HG02642 (cell line): Measurements from ENCODE around the gene FCGBP.
"Not testable (repeated sequence)": the region's sequence is repeated elsewhere in the genome, so short reads cannot be mapped to it uniquely, and the experiment has no call there.

Experiments
- ATAC-seq: cut with Tn5 transposase; IDR thresholded peaks from one replicate; pipeline ENCODE4 v1.9.1; 2021; ENCODE audit warnings: mild to moderate bottlenecking; ENCODE audit not compliant: unreplicated experiment, poor library complexity

Gene FCGBP

DNA sequence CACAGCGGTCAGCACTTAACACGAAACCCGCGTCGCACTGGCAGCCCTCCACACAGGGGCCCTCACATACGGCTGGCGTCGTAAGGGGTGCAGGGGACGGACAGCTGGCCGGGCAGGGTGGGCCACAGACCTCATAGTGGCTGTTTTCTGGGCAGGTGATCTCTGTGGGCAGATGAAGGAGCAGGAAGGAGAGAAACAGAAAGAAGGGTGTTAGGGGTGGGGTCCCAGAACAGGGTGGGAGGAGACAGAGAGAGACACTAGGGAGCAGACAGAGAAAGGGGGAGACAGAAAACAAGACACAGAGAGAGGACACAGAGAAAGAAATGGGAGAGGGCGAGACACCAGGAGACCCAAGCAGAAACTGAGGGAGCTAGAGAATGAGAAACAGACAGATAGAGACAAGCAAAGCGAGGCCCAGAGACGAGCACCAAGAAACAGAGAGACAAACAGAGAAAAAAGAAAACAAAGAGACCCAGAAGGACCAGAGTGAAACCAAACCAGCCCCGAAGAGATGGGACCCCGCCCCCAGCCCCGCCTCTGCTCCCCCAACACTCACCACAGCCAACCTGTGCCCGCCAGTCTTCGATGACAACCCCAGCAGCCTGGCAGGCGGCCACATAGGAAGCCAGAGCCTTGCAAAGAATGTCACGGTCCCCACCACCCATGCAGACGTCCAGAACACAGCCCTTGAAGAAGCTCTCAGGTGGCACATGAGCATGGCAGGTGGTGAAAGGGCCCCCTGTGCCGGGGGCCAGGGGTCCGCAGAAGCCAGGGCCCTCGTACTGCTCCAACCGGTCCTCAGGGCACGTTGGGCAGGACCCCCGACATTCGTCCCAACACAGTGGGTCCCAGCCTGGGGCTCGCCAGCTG lies 40.8 kb downstream of the FCGBP start:
- not testable (repeated sequence) for ATAC-seq

DNA sequence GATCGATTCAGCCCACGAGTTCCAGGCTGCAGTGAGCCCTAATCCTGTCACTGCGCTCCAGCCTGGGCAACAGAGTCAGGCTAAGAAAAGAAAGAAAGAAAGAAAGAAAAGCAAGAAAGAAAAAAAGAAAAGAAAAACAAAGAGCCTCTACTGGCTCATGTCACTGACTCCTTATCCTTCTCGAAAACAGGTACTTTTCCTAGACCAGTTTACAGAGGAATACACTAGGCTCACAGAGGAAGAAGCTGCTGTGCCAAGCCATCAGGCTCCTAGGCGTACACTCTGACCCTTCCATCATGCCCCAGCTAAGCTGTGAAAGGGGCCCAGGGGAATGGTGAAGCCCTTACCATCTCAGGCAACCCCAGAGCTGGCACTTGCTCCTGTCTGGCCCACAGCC lies 41.9 kb downstream of the FCGBP start:
- ATAC-seq = not testable (repeated sequence)

DNA sequence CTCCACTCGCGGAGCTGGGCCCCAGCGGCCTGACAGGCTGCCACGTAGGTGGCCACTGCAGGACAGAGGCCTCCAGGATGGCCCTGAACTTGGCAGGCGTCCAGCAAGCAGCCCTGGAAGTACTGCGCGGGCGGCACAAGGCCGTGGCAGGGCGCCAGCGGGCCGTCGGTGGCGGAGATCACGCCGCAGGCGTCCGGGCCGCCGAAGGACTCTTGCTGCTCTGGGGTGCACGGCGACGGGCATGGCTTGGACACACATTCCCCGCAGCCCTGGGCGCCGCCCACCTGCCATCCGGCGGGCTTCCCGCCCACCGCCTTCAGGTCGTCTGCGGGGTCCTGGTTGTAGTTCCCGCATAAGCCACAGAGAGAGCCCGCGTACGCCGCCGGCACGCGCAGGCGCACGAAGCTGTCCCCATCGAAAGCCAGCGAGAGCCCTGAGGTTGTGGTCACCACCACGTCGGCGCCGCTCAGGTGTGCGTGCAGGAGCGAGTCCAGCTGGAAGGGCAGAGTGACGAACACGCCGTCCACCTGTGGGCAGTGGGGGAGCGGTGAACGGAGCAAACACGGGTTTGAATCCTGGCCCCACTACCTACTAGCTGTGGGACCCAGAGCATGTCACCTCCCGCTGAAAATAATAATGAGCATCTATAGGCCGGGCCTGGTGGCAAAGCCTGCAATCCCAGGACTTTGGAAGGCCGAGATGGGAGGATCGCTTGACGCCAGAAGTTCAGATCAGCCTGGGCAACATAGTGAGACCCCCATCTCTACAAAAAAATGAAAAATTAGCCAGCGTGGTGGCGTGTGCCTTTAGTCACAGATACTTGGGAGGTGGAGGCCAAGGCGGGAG lies 42.6 kb downstream of the FCGBP start:
- ATAC-seq = not testable (repeated sequence)

GRCh38 chr19:39890755-39891551 lies 43.5 kb downstream of the FCGBP start:
- ATAC-seq = no peak

GRCh38 chr19:39889872-39890754 lies 44.3 kb downstream of the FCGBP start:
- not testable (repeated sequence) for ATAC-seq

DNA sequence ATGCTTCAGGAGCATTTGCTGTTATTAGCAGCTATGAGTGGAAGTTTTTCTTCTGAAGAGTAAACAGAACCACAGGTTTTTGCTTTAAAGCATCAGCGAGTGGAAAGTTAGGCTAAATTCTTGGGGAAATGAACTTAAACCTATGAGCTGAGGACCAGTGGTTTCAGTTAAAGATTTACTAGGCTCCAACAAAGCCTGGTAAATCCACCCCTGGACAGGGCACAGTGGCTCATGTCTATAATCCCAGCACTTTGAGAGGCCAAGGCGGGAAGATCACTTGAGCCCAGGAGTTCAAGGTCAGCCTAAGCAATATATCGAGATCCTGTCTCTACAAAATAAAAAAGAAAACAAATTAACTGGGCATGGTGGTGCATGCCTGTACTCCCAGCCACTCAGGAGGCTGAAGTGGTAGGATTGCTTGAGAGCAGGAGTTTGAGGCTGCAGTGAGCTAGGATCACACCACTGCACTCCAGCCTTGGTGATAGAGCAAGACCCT lies 46.9 kb downstream of the FCGBP start:
- ATAC-seq = not testable (repeated sequence)

DNA sequence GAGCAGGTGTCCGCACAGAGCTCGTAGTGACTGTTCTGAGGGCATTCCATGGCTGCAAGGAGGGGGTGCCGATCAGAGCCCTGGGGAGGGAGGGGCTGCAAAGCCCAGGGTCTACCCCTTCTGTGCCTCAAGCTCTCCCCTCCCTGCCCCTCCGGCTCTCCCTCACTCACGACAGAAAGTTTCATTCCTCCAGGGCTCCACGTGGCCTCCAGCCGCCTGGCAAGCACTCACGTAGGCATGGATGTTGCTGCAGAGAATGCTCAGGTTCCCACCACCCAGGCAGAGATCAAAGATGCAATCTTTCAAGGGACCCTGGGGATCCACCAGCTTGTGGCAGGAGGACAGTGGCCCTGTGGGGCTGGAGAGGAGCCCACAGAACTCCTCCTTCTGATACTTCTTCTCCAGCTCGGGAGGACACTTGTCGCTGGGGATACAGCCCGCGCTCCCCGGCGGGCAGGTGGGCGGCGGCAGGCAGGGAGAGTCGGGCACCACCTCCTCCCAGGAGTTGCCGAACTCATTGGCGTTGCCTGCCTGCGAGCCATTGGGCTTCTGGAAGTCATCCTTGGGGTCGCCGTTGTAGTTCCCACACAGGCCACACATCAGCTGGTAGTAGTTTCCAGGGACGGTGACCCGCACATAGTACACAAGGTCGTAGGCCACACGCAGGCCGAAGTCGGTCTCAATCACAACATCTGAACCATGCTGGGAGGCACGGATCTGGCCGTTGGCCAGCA lies 48.4 kb downstream of the FCGBP start:
- not testable (repeated sequence) for ATAC-seq

GRCh38 chr19:39884721-39885120 lies 49.7 kb downstream of the FCGBP start:
- ATAC-seq = not testable (repeated sequence)
